Liver (tissue), 9 donors: ENCODE results near the gene NPAS1. TPM values are rescaled to one million over a fixed set of nuclear protein-coding genes. Genes with fewer than 3 reads are reported as not detected.
A peak's percentile ranks its signal among the peaks of the same experiment; 100 is the strongest.

Source experiments
- DNase-seq: peaks from one replicate; pipeline ENCODE4 v3.0.0-alpha.2; 2017; ENCODE audit warnings: low spot score
- H3K27ac ChIP-seq, 2 donors: one replicate each; pipeline ENCODE4 v1.7.0; 2013; ENCODE audit warnings: inconsistent platforms in 2 of 2, low read length in 2 of 2, control low read depth in 1 of 2, low read depth in 1 of 2, mild to moderate bottlenecking in 1 of 2
- H3K27me3 ChIP-seq, 4 donors: one replicate each; pipeline versions ENCODE4 v1.6.1 to v1.7.0; 2013; ENCODE audit warnings: low read length in 3 of 4, inconsistent platforms in 1 of 4, mild to moderate bottlenecking in 1 of 4, moderate library complexity in 1 of 4; ENCODE audit not compliant: control insufficient read depth in 4 of 4, insufficient read depth in 4 of 4
- H3K36me3 ChIP-seq, 4 donors: one replicate each; pipeline versions ENCODE4 v1.6.1 to v1.7.0; 2013; ENCODE audit warnings: low read length in 3 of 4, mild to moderate bottlenecking in 3 of 4, low read depth in 1 of 4, moderate library complexity in 1 of 4; ENCODE audit not compliant: control insufficient read depth in 4 of 4, insufficient read depth in 3 of 4
- H3K4me1 ChIP-seq, 4 donors: one replicate each; pipeline versions ENCODE4 v1.6.1 to v1.7.0; 2013; ENCODE audit warnings: low read length in 3 of 4, mild to moderate bottlenecking in 3 of 4, moderate library complexity in 1 of 4; ENCODE audit not compliant: control insufficient read depth in 4 of 4, insufficient read depth in 4 of 4
- H3K4me3 ChIP-seq, 3 donors: one replicate each; pipeline versions ENCODE4 v1.6.1 to v1.7.0; 2013; ENCODE audit warnings: low read length in 3 of 3, control low read depth in 1 of 3, low read depth in 1 of 3, mild to moderate bottlenecking in 1 of 3
- H3K9ac ChIP-seq, 2 donors: one replicate each; pipeline ENCODE4 v1.7.0; 2013; ENCODE audit warnings: low read length in 2 of 2, mild to moderate bottlenecking in 2 of 2, moderate library complexity in 2 of 2, control low read depth in 1 of 2, low read depth in 1 of 2
- H3K9me3 ChIP-seq, 4 donors: one replicate each; pipeline versions ENCODE4 v1.6.1 to v1.7.0; 2013; ENCODE audit warnings: low read length in 3 of 4; ENCODE audit not compliant: control insufficient read depth in 4 of 4
- CTCF ChIP-seq: fragments of 150-350 bp; IDR thresholded peaks from 2 replicates; pipeline ENCODE4 v1.5.1; 2017; ENCODE audit warnings: improper control_type of control experiment, low read depth, low read length; ENCODE audit not compliant: missing input control
- FOXA1 ChIP-seq: IDR thresholded peaks from 2 replicates; pipeline ENCODE4 v1.6.1; 2016; ENCODE audit warnings: antibody characterized with exemption
- FOXA2 ChIP-seq: IDR thresholded peaks from 2 replicates; pipeline ENCODE4 v1.6.1; 2016; ENCODE audit warnings: antibody characterized with exemption
- HNF4A ChIP-seq, 2 donors: conservative IDR thresholded peaks; 2 replicates each; pipeline ENCODE4 v1.6.1; 2016; ENCODE audit warnings: antibody characterized with exemption in 2 of 2, mild to moderate bottlenecking in 2 of 2
- HNF4G ChIP-seq: IDR thresholded peaks from 2 replicates; pipeline ENCODE4 v1.6.1; 2016; ENCODE audit warnings: antibody characterized with exemption
- JUND ChIP-seq, 2 donors: IDR thresholded peaks; 2 replicates each; pipeline ENCODE4 v1.6.1; 2016; ENCODE audit warnings: antibody characterized with exemption in 2 of 2
- NR2F2 ChIP-seq: IDR thresholded peaks from 2 replicates; pipeline ENCODE4 v1.6.1; 2016; ENCODE audit warnings: antibody characterized with exemption
- RAD21 ChIP-seq, 2 donors: IDR thresholded peaks; 2 replicates each; pipeline ENCODE4 v1.6.1; 2016; ENCODE audit warnings: antibody characterized with exemption in 2 of 2, mild to moderate bottlenecking in 2 of 2
- REST ChIP-seq: IDR thresholded peaks from 2 replicates; pipeline ENCODE4 v1.6.1; 2016; ENCODE audit warnings: antibody characterized with exemption, mild to moderate bottlenecking
- SP1 ChIP-seq: IDR thresholded peaks from 2 replicates; pipeline ENCODE4 v1.6.1; 2018; ENCODE audit warnings: antibody characterized with exemption, mild to moderate bottlenecking
- TAF1 ChIP-seq: conservative IDR thresholded peaks from 2 replicates; pipeline ENCODE4 v1.6.1; 2016; ENCODE audit warnings: antibody characterized with exemption, mild to moderate bottlenecking
- WGBS: extraction: QIAGEN DNeasy Blood & Tissue Kit; methylation state at CpG from one replicate; pipeline ENCODE4 v1.1.7; 2013; 5-methylcytosine and 5-hydroxymethylcytosine counted together
- polyA plus RNA-seq, 2 donors: library from polyadenylated mRNA; stranded (reverse) in 1 of 2; unstranded in 1 of 2; fragments of 200-250 nt in 1 of 2; fragments of >200 nt in 1 of 2; fragmentation: Nextera tagmentation in 1 of 2; extraction: Ambion mirVana in 1 of 2; gene quantifications; one replicate each; pipeline versions ENCODE4 v1.2.1 to v1.2.3, GENCODE V29; 2013 to 2015
- total RNA-seq, 2 donors: library from RNA; depleted of rRNA; stranded (reverse); fragments of >200 nt; gene quantifications; one replicate each; pipeline ENCODE4 v1.2.3, GENCODE V29; 2014
- donor health status: healthy.
- donor health status: healthy.
- donor health status: healthy.
- donor health status: healthy.
- donor health status: healthy.

NPAS1 gene
- total and polyA plus RNA-seq, 4 donors = 0.22 TPM; not detected in 3

DNA sequence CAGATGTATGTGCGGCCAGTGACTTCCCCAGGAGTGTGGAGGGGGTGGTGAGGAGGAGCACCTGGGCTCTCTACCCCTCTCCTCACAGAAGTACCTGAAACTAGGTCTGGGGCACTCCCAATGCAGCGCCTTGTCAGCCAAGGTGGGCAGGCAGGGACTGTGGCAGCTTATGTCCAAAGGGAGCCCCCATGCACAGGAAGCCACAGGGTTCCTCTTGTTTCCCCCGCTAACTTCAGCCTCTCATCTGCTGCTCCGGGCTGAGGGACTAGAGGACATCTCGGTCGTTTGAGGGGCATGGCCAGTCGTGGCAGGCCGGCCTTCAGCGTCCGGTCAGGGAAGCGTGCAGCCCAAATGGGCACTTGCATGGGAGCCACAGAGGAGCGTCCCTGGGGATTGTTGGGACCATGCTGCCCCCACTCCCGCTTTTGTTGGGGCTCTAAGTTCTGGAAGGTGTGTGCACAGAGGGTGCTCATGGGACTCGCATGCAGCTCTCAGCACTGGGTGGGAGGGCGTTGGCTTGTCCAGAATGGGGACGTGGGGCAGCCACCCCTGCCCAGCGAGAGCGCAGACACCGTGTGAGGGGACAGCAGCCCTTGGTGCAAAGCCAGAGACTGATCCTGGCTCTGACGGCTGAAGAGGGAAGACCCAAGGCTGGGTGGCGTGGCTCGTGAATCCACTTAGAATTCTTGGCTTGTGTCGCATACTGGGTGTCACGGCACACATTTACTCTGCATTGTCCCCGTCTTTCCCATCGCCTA, 16.6 kb upstream of the NPAS1 start:
- H3K4me1 ChIP-seq = peaks cover 0 to 16% (median 8%) of the 10 kb centered on the region in 4 donors
- peaks cover 10 to 35% (median 14%) of the 10 kb centered on the region in 4 donors for H3K36me3 ChIP-seq
- no peak overlapping the region for H3K27ac ChIP-seq
- H3K9ac ChIP-seq = no peak overlapping the region
- no peaks in the 10 kb centered on the region for H3K27me3 ChIP-seq
- peaks cover 0 to 3% (median 0%) of the 10 kb centered on the region in 4 donors for H3K9me3 ChIP-seq
- no peak for TF ChIP-seq REST
- TF ChIP-seq FOXA2 = no peak
- WGBS = 72% methylated on average over 26 of the region's 26 CpGs
- peak; percentile 32 for DNase-seq
- H3K4me3 ChIP-seq = no peak overlapping the region

DNA sequence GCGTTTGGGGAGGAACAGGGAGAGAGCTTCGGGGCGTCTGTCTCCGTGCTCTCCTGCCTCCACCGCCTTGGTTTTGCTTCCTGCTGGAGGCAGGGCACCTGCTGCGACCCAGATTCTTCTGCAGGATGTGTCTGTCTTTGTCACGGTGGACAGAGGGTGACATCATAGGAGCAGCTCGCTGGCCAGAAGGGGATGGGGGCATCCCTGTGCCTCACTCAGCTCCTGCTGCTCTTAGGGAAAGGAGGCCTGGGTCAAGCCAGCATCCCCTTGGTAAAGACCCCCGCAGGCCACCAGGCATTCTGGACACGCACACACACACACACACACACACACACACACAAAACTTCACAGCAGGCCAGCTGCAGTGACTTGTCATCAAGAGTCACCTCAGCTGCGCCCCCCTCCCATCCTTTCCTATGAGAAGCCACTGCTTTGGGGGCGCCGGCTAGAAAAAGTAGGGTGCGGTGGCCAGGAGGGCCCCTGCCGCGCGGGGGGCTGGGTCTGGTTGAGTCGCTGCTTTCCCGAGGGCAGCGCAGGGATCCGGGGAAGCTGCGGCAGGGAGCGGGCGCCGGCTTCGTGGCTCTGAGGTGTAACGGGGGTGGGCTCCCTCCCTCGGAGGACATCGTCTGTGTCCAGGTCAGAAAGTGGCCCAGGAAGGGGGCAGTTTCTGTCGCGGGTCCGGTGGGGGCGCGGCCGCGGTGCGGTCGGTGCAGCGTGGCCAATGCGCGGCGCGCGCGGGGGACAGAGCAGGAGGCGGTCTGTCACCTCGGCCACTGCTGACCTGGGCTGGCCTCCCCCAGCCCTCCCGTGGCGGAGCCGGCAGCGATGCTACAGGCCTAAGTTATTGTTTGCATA, 15.8 kb upstream of the NPAS1 start:
- no peak overlapping the region for H3K4me3 ChIP-seq
- H3K4me1 ChIP-seq = peaks cover 0 to 16% (median 8%) of the 10 kb centered on the region in 4 donors
- DNase-seq = peak; percentile 34
- H3K27me3 ChIP-seq = no peaks in the 10 kb centered on the region
- 22% methylated on average over 51 of the region's 51 CpGs for WGBS
- no peak overlapping the region for H3K27ac ChIP-seq
- peaks cover 0 to 3% (median 0%) of the 10 kb centered on the region in 4 donors for H3K9me3 ChIP-seq
- H3K36me3 ChIP-seq = peaks cover 8 to 28% (median 12%) of the 10 kb centered on the region in 4 donors
- TF ChIP-seq CTCF (no peak), RAD21 (IDR thresholded peaks at IDR 0.05) (no peak), REST (no peak), NR2F2 (no peak), HNF4A (conservative IDR thresholded peaks at IDR 0.05) (no peak), HNF4G (no peak), FOXA1 (no peak), FOXA2 (no peak), JUND (IDR thresholded peaks at IDR 0.05) (no peak), TAF1 (no peak), SP1 (no peak)
- H3K9ac ChIP-seq = no peak overlapping the region
